ENCODE results near the gene MPC2.
"Not testable (repeated sequence)": the region's sequence is repeated elsewhere in the genome, so short reads cannot be mapped to it uniquely, and the experiment has no call there.

MPC2 gene

DNA sequence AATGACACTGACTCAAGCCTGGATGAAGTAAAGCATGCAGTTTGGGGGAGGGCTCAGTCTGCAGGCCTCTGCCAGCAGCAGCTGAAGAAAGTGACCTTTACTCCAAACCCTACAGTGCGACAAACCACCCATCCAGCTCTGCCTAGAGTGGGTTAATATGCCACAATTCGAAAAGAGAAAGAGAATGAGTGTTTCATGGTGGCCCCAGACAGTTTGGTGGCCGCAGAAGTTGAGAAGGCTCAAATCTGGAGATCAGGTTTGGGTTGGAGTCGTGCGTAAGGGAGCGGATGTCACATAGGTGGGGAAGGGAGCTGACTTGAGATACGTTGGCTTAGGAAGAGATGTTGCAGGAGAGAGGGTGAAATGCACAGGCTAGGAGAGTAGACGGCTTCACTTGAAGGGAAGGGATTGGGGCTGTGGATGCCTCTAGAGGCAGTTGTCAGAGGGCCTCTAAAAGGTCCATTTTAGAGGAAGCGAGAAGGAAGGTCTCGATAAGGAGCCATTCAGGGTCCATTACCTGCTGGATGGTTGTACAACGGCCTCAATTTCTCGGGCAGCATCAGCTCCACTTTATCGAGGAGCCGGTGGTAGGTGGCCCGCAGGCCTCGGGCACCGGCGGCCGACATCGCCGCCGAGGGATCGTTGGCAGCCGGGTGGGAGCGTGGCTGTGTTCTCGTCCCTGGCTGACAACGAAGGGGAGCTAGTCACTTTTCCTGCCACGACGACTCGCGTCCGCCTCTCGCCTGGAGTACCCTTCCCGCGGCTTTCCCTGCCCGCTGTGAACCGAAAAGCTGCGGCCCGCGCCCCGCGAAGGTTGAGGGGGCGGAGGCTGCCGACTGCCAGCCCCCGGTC is 1.4 kb downstream of the MPC2 start:
- intact Hi-C loops (cut with DNase I): loop anchor here (2.0 to 10.0 kb wide), 3 partner anchors 121 to 213 kb away; partner anchors contain the start of gene MPZL1
- peak in 2 of 10 donors; percentile 9 to 53 for DNase-seq

DNA sequence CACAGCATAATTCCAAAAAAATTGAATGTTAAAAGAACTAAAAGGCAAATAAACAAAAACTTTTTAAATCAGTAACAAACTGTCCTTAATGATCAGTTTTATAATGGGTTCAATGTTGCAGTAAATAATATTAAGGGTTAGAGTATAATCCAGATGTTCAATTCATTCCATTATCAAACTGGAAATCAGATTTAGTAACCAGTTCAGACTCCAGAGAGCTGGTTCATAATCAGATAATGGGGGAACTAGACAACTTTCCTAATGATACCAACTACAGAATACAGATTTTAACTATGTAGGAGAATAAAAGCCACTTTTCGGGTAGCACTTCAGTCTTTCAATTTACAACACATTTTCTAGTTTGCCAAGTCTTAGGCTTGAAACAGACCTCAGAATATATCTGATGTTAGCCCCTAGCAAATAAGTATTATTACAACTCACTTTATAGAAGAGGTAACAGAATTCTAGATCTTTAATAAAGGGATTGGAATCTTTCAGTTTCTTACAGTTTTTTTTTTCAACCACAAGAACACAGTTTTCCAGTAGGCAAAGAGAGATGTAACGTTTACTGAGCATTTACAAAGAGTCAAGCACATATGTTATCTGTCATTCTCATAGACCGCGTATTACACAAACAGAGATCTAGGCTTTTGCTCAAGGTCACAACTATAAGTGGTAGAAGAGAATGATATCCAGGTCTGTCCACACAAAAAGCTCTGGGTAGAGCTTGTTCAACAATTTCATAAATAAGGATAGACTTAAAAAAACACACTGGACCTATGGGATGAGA is 2.3 kb downstream of the MPC2 start:
- intact Hi-C loops (cut with DNase I): loop anchor here (5.0 to 10.0 kb wide), 2 partner anchors 120 to 212 kb away; partner anchors contain the start of gene MPZL1
- no peak for DNase-seq

DNA sequence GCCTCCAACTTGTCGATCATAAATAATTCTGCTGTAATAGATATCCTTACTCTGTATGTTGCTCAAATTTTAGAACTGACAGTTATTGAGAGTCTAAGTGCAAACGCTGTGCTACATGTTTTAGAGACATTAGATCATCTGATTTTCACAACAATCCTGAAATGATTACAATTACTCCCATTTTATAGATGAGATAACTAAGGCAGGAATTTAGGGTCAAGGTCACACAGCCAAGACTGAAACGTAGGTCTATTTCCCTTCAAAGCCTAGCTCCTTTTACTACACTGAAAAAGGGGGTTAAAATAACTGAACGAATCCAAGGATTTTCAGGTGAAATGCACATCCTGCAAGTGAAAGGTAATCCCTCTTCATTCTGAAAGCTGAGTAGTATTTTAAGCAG is 3.1 kb downstream of the MPC2 start:
- intact Hi-C loops (cut with DNase I): loop anchor here (10.0 kb wide), 1 partner anchor 119 kb away; no protein-coding TSS in a partner anchor
- no peak for DNase-seq

DNA sequence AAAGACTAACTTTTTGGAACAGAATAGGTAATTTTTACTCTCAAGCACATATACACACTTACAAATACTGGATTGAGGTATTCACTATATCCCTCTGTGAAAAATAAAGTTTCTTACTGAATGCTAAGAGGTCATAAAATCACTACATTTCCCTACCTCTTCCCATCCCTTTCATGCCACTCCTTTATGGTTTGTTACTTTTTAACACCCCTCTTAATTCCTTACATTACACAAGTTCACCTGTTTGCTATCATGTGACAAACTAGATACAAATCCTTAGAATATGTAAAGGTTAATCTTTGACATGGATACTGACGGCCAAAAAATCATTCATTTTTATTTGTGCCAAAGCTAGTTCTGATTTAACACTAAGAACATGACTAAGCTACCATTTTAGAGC is 7.1 kb downstream of the MPC2 start:
- no peak for DNase-seq
- intact Hi-C loops (cut with DNase I): loop anchor here (10.0 kb wide), 1 partner anchor 115 kb away; no protein-coding TSS in a partner anchor

DNA sequence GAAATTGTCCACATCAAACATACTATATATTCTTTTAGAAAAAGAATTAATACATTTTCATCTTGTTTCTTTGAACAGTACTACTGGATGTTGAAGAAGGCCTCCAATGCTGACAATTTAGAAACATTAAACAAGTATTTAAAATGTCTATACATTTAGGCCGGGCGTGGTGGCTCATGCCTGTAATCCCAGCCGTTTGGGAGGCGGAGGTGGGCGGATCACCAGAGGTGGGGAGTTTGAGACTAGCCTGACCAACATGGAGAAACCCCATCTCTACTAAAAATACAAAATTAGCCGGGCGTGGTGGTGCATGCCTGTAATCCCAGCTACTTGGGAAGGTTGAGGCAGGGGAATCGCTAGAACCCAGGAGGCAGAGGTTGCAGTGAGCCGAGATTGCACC is 8.0 kb downstream of the MPC2 start:
- intact Hi-C loops (cut with DNase I): not testable (repeated sequence)
- DNase-seq: peak in 1 of 10 donors; percentile 43

DNA sequence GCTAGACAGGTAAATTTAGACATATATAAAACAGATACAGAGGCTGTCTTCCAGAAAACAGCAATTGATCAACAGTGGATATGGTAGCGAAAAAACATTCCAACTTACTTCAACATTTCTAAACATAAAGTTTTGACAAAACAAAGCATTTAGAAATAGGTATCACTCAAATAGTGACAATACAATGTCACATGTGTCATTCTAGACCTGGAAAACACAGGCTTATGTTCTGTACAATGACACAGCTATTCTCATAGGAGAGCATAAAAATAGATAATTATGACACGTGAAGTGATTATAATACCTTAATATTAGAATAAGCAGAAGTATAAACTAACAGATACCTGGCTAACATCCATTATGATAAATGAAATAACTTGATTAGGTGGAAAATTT is 8.4 kb downstream of the MPC2 start:
- intact Hi-C loops (cut with DNase I): no loop called here

DNA sequence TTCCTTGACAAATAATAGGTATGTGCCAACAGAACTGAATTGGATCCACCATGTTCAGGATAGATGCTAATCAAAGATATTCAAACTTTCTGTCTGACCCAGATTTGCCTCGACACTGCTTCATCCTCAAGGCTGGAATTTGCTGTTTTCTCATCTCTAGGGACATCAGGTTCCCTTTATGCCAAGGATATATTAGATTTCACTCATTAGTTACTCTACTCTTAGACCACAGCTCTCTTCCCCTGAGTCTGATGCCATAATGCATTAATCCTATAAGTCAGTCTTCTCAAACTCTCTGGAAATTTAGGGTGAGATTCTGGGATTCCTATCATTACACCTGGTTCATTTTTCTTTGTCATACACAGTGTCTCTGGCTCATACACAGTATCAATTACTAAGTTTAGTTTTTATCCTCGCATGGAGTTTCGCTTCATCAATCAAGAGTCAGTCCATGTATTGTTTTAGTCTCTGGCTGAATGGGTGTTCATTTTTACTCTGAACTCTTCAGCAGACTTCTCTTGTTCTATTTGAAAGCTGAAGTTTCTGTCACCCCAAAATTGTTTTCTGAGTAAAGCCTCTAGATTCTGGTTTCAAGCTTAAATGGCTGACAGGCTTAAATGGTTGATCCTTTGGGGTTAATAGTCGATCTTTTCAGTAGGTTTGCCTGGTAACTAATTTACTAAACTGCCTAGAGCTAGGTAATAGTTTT is 9.7 kb downstream of the MPC2 start:
- DNase-seq: no peak
- intact Hi-C loops (cut with DNase I): no loop called here

More for the DNA sequence above, 8.4 kb downstream of the MPC2 start:
- DNase-seq: no peak

DNA sequence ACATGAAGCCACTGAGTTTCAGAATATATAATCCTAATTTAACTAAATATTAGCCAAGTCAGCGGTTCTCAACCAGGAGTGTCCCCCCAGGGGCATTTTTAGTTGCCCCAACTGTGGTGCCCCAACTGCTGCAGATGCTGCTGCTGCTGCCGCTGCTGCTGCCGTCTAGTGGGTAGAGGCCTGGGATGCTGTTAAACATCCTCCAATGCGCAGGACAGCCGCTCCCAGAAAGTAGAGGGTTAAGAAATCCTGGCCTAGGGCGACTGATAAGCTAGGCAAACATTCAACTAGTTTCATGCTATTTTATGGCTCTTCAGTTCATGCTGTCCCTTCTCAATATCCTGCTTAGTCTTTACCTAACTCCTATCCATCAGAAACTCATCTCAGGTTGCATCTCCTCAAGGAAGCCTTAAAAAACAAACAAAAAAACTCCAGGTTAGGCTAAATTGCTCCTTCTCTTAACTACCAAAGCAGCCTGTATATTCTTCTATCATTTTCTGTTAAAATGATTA is 10.3 kb downstream of the MPC2 start:
- intact Hi-C loops (cut with DNase I): no loop called here
- DNase-seq: no peak

DNA sequence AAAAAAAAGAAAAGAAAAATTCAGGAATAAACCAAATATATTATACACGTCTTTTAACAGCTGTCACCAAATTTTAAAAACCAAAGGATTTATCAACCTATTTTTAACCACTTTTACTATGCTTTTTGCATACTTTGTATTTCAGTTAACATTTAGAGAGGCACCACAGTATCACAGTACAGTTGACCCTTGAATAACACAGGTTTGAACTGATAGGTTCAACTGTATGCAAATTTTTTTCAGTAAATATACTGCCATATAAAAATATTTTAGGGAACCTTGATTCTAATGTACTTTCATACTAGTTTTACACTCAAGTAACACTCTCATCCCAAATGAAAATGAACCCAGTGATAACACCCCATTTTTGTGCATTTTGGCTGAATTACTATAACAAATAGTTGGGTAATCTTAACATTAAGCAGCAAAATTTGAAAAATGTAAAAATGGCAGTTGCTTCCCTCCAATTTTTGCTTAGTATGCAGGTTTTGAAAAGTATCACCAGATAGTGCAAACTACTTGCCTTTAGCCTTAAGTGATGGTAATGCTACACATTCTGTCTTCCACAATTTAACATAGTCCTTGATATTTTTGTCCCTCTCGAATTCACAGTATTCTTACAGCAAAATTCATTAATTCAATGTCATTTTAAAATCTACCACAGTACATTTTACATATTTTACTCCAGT is 12.2 kb downstream of the MPC2 start:
- intact Hi-C loops (cut with DNase I): no loop called here
- no peak for DNase-seq

DNA sequence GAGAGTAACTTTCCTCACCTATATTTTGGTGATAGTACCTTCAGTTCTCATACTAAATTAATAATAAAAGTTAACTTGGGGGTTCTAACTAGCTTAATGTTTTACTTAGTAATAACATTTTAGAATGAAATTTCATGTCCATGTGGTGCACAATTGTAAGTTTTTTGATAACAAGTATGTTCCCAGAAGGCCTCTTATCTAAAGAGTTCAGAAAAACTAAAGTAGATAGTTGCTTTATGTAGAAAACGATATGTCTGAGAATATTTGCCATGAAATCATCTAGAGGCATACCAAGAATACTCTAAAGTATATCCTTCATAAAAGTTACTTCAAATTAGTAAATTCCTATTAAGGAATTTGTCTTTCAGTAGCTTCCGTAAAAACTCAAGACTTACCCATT is 12.8 kb downstream of the MPC2 start:
- DNase-seq: no peak
- intact Hi-C loops (cut with DNase I): no loop called here

DNA sequence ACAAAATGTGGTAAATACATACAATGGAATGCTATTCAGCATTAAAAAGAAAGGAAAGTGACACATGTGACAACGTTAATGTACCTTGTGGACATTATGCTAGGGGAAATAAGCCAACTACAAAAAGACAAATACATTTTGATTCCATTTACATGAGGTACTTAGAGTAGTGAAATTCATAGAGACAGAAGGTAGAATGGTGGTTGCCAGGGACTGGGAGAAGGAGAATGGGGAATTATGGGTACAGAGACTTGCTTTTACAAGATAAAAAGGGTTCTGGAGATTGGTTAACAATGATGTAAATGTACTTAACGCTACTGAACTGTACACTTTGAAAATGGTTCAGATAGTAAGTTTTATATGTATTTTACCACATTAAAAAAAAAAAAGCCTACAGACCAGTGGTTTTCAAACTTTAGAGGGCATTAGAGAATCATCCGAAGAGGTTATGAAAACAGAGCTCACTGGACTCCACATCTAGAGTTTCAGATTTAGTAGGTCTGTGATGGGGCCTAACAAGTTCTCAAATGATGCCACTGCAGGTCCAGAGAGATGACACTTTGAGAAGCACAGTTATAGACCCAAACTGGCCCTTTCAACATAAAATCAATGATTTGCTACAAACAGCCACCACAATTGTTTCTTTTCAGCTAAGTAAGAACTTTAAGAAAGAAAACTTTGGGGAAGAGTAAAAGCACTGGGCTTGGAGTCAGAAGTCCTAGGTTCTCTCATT is 13.4 kb downstream of the MPC2 start:
- no peak for DNase-seq
- intact Hi-C loops (cut with DNase I): no loop called here

DNA sequence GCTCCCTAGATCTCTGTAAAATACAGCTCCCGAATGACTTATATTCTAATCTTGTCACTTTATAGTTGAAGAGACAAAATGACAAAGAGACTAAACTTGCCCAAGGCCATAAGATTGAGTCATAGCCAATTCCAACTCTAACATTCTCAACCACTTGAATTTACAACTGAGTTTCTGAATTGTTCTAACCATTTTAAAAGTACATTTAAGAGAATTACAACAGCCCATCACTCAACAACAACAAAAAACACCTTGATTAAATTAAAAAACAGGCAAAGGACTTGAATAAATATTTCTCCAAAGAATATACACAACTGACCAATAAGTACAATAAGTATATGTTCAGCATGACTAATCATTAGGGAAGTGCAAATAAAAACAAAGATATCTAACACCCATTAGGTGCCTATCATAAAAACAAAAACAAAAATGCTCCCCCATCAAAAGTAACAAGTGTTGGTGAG is 14.2 kb downstream of the MPC2 start:
- intact Hi-C loops (cut with DNase I): no loop called here
- DNase-seq: no peak

DNA sequence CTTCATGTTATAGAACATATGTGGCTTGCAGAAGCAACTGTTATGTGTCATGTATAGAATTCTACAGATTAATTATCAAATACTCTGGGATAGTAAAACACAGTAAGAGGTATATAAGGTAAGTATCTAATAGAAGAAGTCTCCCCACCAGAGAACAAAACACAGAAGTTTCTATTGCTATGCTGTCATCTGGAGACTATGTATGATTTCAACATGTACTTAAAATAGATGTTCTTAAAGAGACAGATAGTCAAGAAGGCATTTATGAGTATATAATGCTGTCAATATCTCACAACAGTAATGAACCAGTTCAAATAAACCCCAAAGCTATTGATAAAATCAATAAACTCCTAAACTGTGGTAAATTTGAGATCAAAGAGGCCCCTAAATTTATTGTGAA is 14.8 kb downstream of the MPC2 start:
- DNase-seq: no peak
- intact Hi-C loops (cut with DNase I): no loop called here

DNA sequence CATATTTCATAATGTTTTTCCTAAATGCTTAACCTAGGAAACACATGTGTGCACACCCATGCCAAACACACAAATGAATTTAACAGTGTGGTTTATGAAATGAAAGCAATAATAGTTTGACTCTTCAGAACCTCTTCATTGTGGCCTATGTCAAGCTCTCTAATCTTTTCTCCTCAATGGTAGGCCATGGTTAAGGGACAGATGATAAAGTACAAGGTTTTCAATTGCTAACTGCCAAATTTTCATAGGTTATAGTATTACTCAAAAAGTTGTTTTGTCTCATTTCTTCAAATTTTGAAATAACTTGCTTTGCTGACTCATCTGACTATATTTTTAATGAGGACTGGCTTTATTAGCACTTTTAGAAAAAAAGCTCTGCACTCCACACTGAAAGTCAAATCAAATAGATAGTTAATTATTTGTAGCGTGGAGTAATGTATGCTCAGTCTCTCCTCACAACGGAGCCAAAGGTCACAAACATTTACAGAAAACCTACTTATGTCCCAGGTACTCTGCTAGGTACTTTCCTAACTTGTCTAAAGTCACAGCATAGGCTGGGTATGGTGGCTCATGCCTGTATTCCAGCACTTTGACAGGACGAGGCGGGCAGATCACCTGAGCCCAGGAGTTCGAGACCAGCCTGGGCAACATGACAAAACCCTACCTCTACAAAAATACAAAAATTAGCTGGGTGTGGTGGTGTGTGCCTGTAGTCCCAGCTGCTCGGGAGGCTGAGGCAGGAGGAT is 19.9 kb downstream of the MPC2 start:
- intact Hi-C loops (cut with DNase I): no loop called here
- DNase-seq: no peak

DNA sequence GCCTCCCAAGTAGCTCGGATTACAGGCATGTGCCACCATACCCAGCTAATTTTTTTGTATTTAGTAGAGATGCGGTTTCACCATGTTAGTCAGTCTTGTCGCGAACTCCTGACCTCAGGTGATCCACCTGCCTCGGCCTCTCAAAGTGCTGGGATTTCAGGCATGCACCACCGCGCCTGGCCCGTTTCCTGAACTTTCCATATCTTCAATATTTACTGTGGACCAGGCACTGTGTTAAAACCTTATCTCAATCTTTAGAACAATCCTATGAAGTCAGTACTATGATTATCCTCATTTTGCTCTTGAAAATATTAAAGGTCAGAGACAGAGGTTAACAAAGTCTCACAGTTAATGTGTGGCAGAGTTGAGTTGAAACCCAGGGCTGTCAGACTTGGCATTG is 21.3 kb downstream of the MPC2 start:
- intact Hi-C loops (cut with DNase I): no loop called here
- DNase-seq: no peak

DNA sequence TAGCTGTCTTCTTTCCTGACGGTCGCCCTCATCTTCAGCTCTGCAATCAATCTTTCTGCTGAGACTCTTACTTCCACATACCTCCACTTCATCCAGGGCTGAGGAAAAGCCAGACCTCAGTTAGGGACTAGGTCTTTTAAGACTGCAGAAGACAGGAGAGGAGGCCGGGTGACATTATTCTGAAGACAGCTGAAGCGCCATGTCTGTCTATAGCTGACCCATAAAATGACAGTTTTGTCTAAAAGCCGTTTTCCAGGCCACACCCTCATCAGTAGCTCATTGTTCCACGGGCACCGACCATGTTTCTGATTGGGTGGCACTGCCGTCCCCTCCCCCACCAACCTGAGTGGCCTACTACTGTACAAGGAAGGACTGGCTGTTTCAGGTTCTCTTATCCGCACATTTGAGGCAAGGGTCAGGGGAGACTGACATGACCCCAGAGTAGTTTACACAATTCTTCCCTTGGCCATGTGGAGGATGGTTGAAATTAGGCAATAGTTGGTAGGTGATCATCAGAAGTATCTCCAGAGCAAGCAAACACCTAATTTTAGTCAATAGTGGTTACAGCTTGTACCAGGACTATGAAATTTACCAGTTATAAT is 22.9 kb downstream of the MPC2 start, which contains the start of gene ADCY10:
Gene ADCY10, minus strand, starts transcription at position 240 of the 602 bp plus-strand sequence. CDS start 8,994 bp downstream, outside the sequence.
- intact Hi-C loops (cut with DNase I): no loop called here
- no peak for DNase-seq

DNA sequence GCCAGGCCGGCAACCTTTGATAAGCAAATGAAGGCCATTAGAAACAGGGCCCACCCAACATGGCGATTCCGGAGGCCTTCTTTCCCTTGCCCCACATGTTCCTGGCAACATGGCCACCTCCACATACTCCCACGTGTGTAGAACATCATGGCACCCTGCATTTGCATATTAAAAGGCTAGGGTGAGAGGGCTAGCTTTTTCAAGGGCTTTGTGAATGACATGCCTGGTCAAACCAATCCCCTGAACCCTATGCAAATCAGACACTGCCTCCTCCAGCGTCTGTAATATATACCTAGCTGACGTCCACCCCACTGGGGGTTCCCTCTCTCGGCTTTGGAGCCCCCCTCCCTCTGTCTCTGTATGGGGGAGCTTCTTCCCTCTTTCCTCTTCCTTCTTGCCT is 24.6 kb downstream of the MPC2 start:
- intact Hi-C loops (cut with DNase I): no loop called here
- peak in 1 of 10 donors; percentile 24 for DNase-seq

DNA sequence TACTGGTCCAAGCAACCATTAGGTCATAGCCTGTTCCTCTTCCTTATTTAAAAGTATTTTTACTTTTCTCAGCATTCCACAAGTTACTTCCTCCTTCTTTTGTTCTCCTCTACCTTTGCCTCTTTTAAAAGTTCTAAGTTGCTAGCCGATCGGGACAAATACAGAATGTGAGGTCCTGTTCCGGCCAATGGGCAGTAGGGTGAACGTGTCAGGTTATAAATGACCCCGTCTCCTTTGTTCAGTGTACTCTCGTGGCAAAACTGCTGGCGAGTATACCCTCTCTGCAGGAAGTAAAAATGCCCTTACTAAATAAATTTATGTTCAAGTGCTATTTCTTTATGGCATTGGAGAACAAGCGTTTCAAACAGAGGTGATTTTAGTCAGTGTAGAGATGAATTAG is 25.5 kb downstream of the MPC2 start:
- intact Hi-C loops (cut with DNase I): no loop called here
- DNase-seq: peak in 1 of 10 donors; percentile 47
